HCT116 (cell line): ENCODE results near the gene PRKCH. TPM values are rescaled to one million over a fixed set of nuclear protein-coding genes. Genes with fewer than 3 reads are reported as not detected.

Source experiments
- ATAC-seq: fragments of 200-7000 bp; cut with Tn5 transposase; 2 replicates; pipeline ENCODE4 v1.9.1; 2020; ENCODE audit warnings: mild to moderate bottlenecking, moderate library complexity
- BruUV-seq: library from RNA; stranded (reverse); fragments of 400-500 nt; replicated peaks from 2 replicates; lab custom pipeline; 2021; lab: Mats Ljungman, UMichigan
- CTCF ChIA-PET: fragments of 300-600 bp; sonication (Branson Sonifier 250); formaldehyde crosslinking; loops from one replicate; lab custom pipeline; 2021; ENCODE audit warnings: antibody characterized with exemption; lab: Charles Lee
- POLR2A ChIA-PET: fragments of 300-600, 350-600 bp; sonication (Branson Sonifier 250); formaldehyde crosslinking; loops from one replicate; lab custom pipeline; 2021; ENCODE audit warnings: antibody characterized with exemption; lab: Charles Lee
- RAD21 ChIA-PET, 2 experiments: fragments of 300-600 bp; sonication (Branson Sonifier 250); formaldehyde crosslinking; loops; one replicate each; lab custom pipeline; 2023; ENCODE audit warnings: low total read pairs in 2 of 2; ENCODE audit not compliant: uncharacterized antibody in 2 of 2, unreplicated experiment in 2 of 2, low non-redundant PET in 1 of 2; lab: Charles Lee
- DNase-seq: peaks from one replicate; pipeline ENCODE4 v3.0.0-alpha.2; 2010; ENCODE audit warnings: low read depth, low spot score
- H2AFZ ChIP-seq: fragments of 200-600 bp; shearing (Covaris generic), sonication (generic); 2 replicates; pipeline ENCODE4 v1.6.1; 2017; ENCODE audit warnings: low read depth, mixed run types, mixed read lengths, antibody characterized with exemption, low read length; ENCODE audit not compliant: poor library complexity, severe bottlenecking
- H3K27ac ChIP-seq: 2 replicates; pipeline ENCODE4 v1.5.1; 2012; ENCODE audit warnings: low read depth, low read length
- H3K27me3 ChIP-seq: fragments of 200-600 bp; sonication (generic); 2 replicates; pipeline ENCODE4 v1.6.1; 2016; ENCODE audit warnings: mixed run types, low read length, mixed read lengths; ENCODE audit not compliant: insufficient read depth
- H3K36me3 ChIP-seq, 2 experiments: fragments of 200-500 bp in 1 of 2; fragments of 200-600 bp in 1 of 2; sonication (Bioruptor generic) in 1 of 2; sonication (generic) in 1 of 2; 2 replicates each; pipeline versions ENCODE4 v1.5.1 to v1.6.1; 2014 to 2016; ENCODE audit warnings: low read length in 2 of 2, inconsistent platforms in 1 of 2, mixed read lengths in 1 of 2, mixed run types in 1 of 2; ENCODE audit not compliant: insufficient read depth in 2 of 2, control insufficient read depth in 1 of 2
- H3K4me1 ChIP-seq, 2 experiments: fragments of 200-600 bp in 1 of 2; sonication (generic) in 1 of 2; 2 replicates each; pipeline versions ENCODE4 v1.5.1 to v1.6.1; 2012 to 2017; ENCODE audit warnings: low read length in 2 of 2, inconsistent platforms in 1 of 2, mild to moderate bottlenecking in 1 of 2, mixed read lengths in 1 of 2, mixed run types in 1 of 2, moderate library complexity in 1 of 2; ENCODE audit not compliant: insufficient read depth in 2 of 2, control insufficient read depth in 1 of 2
- H3K4me2 ChIP-seq: fragments of 200-600 bp; sonication (generic); 2 replicates; pipeline ENCODE4 v1.6.1; 2017; ENCODE audit warnings: mixed run types, low read length, mixed read lengths
- H3K4me3 ChIP-seq, 2 experiments: fragments of 200-600 bp in 1 of 2; sonication (generic) in 1 of 2; replicated peaks in 1 of 2; 2 replicates each; pipeline ENCODE4 v1.5.1; 2011 to 2016; ENCODE audit warnings: low read length in 2 of 2, control low read depth in 1 of 2, low read depth in 1 of 2, mild to moderate bottlenecking in 1 of 2, mixed read lengths in 1 of 2, mixed run types in 1 of 2
- H3K79me2 ChIP-seq: fragments of 200-600 bp; sonication (generic); 2 replicates; pipeline ENCODE4 v1.6.1; 2017; ENCODE audit warnings: mild to moderate bottlenecking, mixed run types, low read length, moderate library complexity, mixed read lengths; ENCODE audit not compliant: insufficient read depth
- H3K9ac ChIP-seq: fragments of 200-600 bp; sonication (generic); 2 replicates; pipeline ENCODE4 v1.6.1; 2016; ENCODE audit warnings: low read length, mixed read lengths
- H3K9me2 ChIP-seq: fragments of 200-600 bp; sonication (generic), shearing (Covaris generic); 2 replicates; pipeline ENCODE4 v1.6.1; 2017; ENCODE audit warnings: mixed run types, mild to moderate bottlenecking, moderate library complexity; ENCODE audit not compliant: insufficient read depth
- H3K9me3 ChIP-seq, 2 experiments: fragments of 200-500 bp in 1 of 2; fragments of 200-600 bp in 1 of 2; sonication (Bioruptor generic) in 1 of 2; sonication (generic) in 1 of 2; 2 replicates each; pipeline ENCODE4 v1.6.1; 2014 to 2017; ENCODE audit warnings: low read length in 2 of 2, mixed read lengths in 2 of 2, inconsistent platforms in 1 of 2, low read depth in 1 of 2, mild to moderate bottlenecking in 1 of 2, mixed run types in 1 of 2, moderate library complexity in 1 of 2; ENCODE audit not compliant: control insufficient read depth in 1 of 2, insufficient read depth in 1 of 2
- H4K20me1 ChIP-seq: fragments of 200-600 bp; sonication (generic), shearing (Covaris generic); 2 replicates; pipeline ENCODE4 v1.6.1; 2017; ENCODE audit warnings: mixed run types, mild to moderate bottlenecking, moderate library complexity; ENCODE audit not compliant: insufficient read depth
- ATF3 ChIP-seq: IDR thresholded peaks from 2 replicates; pipeline ENCODE4 v1.6.1; 2012
- CEBPB ChIP-seq: IDR thresholded peaks from 2 replicates; pipeline ENCODE4 v1.6.1; 2012; ENCODE audit warnings: low read depth
- CTCF ChIP-seq, 3 experiments: fragments of 200-600 bp in 1 of 3; sonication (generic) in 1 of 3; IDR thresholded peaks in 2 of 3; conservative IDR thresholded peaks in 1 of 3; 2 replicates each; pipeline ENCODE4 v1.5.1; 2012 to 2017; ENCODE audit warnings: low read depth in 2 of 3, low read length in 2 of 3, antibody characterized with exemption in 1 of 3, borderline replicate concordance in 1 of 3, control low read depth in 1 of 3, mild to moderate bottlenecking in 1 of 3, mixed read lengths in 1 of 3, mixed run types in 1 of 3, moderate library complexity in 1 of 3; ENCODE audit not compliant: insufficient read depth in 1 of 3
- EGR1 ChIP-seq: IDR thresholded peaks from 2 replicates; pipeline ENCODE4 v1.6.1; 2012; ENCODE audit warnings: low read depth
- EZH2 ChIP-seq: fragments of 200-600 bp; sonication (generic); IDR thresholded peaks from 2 replicates; pipeline ENCODE4 v1.6.1; 2017; ENCODE audit warnings: antibody characterized with exemption, mixed run types
- EZH2phosphoT487 ChIP-seq: fragments of 200-600 bp; IDR thresholded peaks from 2 replicates; pipeline ENCODE4 v1.6.1; 2018; ENCODE audit warnings: antibody characterized with exemption, borderline replicate concordance
- RAD21 ChIP-seq: IDR thresholded peaks from 2 replicates; pipeline ENCODE4 v1.6.1; 2012; ENCODE audit warnings: low read depth, mild to moderate bottlenecking
- SIN3A ChIP-seq: IDR thresholded peaks from 2 replicates; pipeline ENCODE4 v1.6.1; 2012; ENCODE audit warnings: low read depth
- SRF ChIP-seq: IDR thresholded peaks from 2 replicates; pipeline ENCODE4 v1.6.1; 2012; ENCODE audit warnings: low read depth
- YY1 ChIP-seq: IDR thresholded peaks from 2 replicates; pipeline ENCODE4 v1.6.1; 2011; ENCODE audit warnings: low read length, low read depth, moderate library complexity, mild to moderate bottlenecking; ENCODE audit not compliant: insufficient replicate concordance; ENCODE audit errors: extremely low read depth
- ZNF274 ChIP-seq: fragments of 200-500 bp; sonication (Bioruptor generic); IDR thresholded peaks from 2 replicates; pipeline ENCODE4 v1.6.1; 2014; ENCODE audit warnings: mild to moderate bottlenecking, low read depth, low read length, inconsistent platforms
- intact Hi-C: fragments of 100-400 bp; cut with micrococcal nuclease; formaldehyde crosslinking; loops from 2 replicates; pipeline ENCODE4 v1.10.0; 2022
- total RNA-seq: library from RNA; stranded (reverse); gene quantifications from one replicate; pipeline ENCODE4 v1.2.1, GENCODE V29; 2021; ENCODE audit not compliant: unreplicated experiment

PRKCH gene
- total RNA-seq, 1 experiment from 2014 or later = 16.6 TPM

- no peaks in the 10 kb centered on the region for H3K27me3 ChIP-seq
- peaks cover 9 to 31% of the 10 kb centered on the region in 2 experiments; a peak in 3 of 4 replicates for H3K4me1 ChIP-seq
- intact Hi-C loops = no loop called here
- peak overlapping the region; percentile 1 for H2AFZ ChIP-seq
- CTCF ChIA-PET = no interaction called here
- H3K79me2 ChIP-seq = no peaks in the 10 kb centered on the region
- POLR2A ChIA-PET = interaction anchor here (0.6 kb wide), 1 partner anchor 117 kb away, joined by 4 read pairs; no protein-coding TSS in a partner anchor
- BruUV-seq = no TSS peak
- no peaks in the 10 kb centered on the region for H3K9me3 ChIP-seq
- ATAC-seq (no peak), DNase-seq (no peak)
- no peak overlapping the region for H3K4me3 ChIP-seq
- no peak overlapping the region for H3K27ac ChIP-seq
- no peak overlapping the region for H3K9ac ChIP-seq
- H4K20me1 ChIP-seq = no peaks in the 10 kb centered on the region
- no peak overlapping the region for H3K4me2 ChIP-seq
- no peaks in the 10 kb centered on the region for H3K9me2 ChIP-seq
- no peak for TF ChIP-seq EZH2phosphoT487
- no peak for TF ChIP-seq CTCF (IDR thresholded peaks at IDR 0.05 in 2 of 3, conservative IDR thresholded peaks at IDR 0.05 in 1 of 3; ENCODE audit: borderline replicate concordance in 1 of 3, insufficient read depth in 1 of 3, low read depth in 2 of 3, low read length in 2 of 3)
- TF ChIP-seq YY1 = no peak
- no peak for TF ChIP-seq CEBPB
- TF ChIP-seq SIN3A = no peak
- TF ChIP-seq SRF = no peak
- TF ChIP-seq ZNF274 = no peak
- no peak for TF ChIP-seq EZH2
- RAD21 ChIA-PET = no interaction called here
- H3K36me3 ChIP-seq = no peaks in the 10 kb centered on the region
Measured at GRCh38 chr14:61598980-61599379, 277.6 kb downstream of the PRKCH start.

DNA sequence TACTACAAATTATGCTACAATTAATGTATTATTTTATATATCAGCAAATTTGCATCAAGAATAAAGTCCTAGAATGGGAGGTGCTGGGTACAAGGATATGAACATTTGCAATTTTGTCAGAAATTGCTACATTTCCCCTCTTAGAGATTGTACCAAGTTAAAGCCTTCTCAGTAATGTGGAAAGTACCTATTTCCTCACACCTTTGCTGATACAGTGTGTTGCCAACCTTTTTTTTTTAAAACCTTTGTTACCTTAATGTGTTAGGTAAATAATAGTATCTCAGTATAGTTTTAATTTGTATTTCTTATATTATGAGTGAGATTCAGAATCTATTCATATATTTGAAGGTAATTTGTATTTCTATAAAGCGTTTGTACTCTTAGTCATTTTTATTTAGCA is 278.6 kb downstream of the PRKCH start:
- intact Hi-C loops = no loop called here
- Histone ChIP-seq H3K9me2 (no peaks in the 10 kb centered on the region), H3K4me3 (no peak overlapping the region), H3K9me3 (no peaks in the 10 kb centered on the region), H3K27me3 (no peaks in the 10 kb centered on the region), H4K20me1 (no peaks in the 10 kb centered on the region), H2AFZ (no peak overlapping the region), H3K9ac (no peak overlapping the region), H3K36me3 (no peaks in the 10 kb centered on the region), H3K27ac (no peak overlapping the region), H3K4me1 (peaks cover 9 to 23% of the 10 kb centered on the region in 2 experiments; a peak in 3 of 4 replicates), H3K4me2 (no peak overlapping the region), H3K79me2 (no peaks in the 10 kb centered on the region)
- ChIA-PET RAD21 (no interaction called here), POLR2A (no interaction called here), CTCF (no interaction called here)
- TF ChIP-seq EGR1 (no peak), ATF3 (no peak), RAD21 (no peak), EZH2 (no peak)
- no peak for DNase-seq
- BruUV-seq = no TSS peak
- ATAC-seq = no peak
